ENCODE data around the gene CDH5. TPM values are rescaled to one million over a fixed set of nuclear protein-coding genes. Genes with fewer than 3 reads are reported as not detected.
"Not testable (repeated sequence)": the region's sequence is repeated elsewhere in the genome, so short reads cannot be mapped to it uniquely, and the experiment has no call there.

Gene CDH5
- total and polyA plus RNA-seq, 9 donors: 6.0 to 36.8 (median 13.4) TPM

DNA sequence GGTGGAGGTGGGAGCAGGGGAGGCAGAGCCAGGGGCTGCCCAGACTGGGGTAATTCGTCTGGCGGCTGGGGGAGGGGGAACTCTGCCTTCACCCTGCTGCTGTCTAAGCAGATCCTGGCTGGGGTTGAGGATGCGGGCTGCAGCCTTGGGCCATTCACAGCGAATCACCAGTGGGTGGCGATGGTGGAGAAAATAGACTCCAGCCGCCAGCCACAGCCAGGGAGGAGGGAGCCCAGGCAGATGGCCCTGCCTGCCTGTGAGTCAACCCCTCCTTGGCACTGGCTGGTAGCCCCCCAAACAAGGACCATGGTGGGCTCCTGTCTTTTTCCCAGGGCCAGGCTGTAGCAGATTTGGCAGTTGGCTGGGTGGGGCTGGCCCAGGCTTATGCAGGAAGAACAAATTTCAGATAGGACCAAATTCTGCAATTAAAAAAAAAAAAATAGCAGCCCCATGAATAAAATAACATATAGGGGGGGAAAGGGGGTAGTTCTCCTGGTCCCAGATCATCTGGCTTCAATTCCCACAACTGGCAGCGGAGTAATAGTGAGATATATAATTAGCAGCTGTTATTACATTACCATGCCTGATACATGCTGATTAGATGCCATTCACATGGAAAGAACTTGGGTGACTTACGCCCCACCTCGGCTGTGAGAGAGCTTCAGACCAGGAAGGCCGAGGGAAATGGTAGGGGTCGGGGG lies 41.5 kb upstream of the CDH5 start:
- Histone ChIP-seq H3K27ac (no peak overlapping the region), H3K4me1 (ENCODE audit: insufficient read depth) (peaks cover 4% of the 10 kb centered on the region), H3K27me3 (no peaks in the 10 kb centered on the region), H3K4me3 (no peak overlapping the region), H3K9me3 (no peaks in the 10 kb centered on the region), H3K36me3 (no peaks in the 10 kb centered on the region)
- no peak for DNase-seq
- intact Hi-C loops (cut with DNase I): no loop called here
- TF ChIP-seq, protein P1, sequence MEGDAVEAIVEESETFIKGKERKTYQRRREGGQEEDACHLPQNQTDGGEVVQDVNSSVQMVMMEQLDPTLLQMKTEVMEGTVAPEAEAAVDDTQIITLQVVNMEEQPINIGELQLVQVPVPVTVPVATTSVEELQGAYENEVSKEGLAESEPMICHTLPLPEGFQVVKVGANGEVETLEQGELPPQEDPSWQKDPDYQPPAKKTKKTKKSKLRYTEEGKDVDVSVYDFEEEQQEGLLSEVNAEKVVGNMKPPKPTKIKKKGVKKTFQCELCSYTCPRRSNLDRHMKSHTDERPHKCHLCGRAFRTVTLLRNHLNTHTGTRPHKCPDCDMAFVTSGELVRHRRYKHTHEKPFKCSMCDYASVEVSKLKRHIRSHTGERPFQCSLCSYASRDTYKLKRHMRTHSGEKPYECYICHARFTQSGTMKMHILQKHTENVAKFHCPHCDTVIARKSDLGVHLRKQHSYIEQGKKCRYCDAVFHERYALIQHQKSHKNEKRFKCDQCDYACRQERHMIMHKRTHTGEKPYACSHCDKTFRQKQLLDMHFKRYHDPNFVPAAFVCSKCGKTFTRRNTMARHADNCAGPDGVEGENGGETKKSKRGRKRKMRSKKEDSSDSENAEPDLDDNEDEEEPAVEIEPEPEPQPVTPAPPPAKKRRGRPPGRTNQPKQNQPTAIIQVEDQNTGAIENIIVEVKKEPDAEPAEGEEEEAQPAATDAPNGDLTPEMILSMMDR (IDR thresholded peaks at IDR 0.05): no peak
- TF ChIP-seq EP300 (IDR thresholded peaks at IDR 0.05) (no peak), POLR2A (IDR thresholded peaks at IDR 0.05) (no peak)
- 87 to 91% (median 90%) methylated on average over 11 of the region's 11 CpGs for WGBS, 3 donors

DNA sequence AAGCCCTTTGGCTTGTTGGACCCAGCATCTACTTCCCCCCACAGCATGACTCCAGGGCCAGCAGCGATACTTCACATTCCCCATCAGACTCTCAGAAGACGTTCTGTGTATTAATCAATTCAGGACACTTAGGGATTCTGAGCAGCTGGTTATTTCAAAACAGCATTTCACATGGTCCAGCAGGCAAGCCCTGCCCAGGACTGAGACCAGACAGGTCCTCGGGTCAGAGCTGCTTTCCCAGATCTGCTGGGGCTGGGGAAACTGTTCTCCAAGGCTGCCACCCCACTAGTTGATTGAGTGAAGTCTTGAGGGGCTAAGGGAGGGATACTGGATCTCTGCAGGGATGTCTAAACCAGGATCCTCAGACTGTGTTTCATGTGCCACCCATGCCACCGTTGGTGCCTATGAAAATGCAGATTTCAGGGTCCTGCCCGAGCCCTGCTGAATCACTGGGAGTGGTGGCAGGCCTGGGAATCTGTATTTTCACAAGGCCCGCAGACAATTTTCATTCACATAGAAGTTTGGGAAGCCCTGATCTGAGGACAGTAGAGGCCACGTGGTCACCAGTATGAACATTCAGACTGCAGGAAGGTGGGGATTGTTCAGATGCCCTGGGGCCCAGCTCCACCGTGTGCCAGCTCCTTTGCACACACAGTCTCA lies 40.6 kb upstream of the CDH5 start:
- no peak overlapping the region for H3K4me3 ChIP-seq
- WGBS, 3 donors: 67 to 78% (median 69%) methylated on average over 8 of the region's 8 CpGs
- H3K36me3 ChIP-seq: no peaks in the 10 kb centered on the region
- H3K9me3 ChIP-seq: no peaks in the 10 kb centered on the region
- H3K4me1 ChIP-seq (ENCODE audit: insufficient read depth): peaks cover 4% of the 10 kb centered on the region
- intact Hi-C loops (cut with DNase I): no loop called here
- no peak for TF ChIP-seq EP300 (IDR thresholded peaks at IDR 0.05)
- TF ChIP-seq POLR2A (IDR thresholded peaks at IDR 0.05): no peak
- TF ChIP-seq, protein P1 (IDR thresholded peaks at IDR 0.05): no peak
- no peak overlapping the region for H3K27ac ChIP-seq
- DNase-seq: no peak
- no peaks in the 10 kb centered on the region for H3K27me3 ChIP-seq

DNA sequence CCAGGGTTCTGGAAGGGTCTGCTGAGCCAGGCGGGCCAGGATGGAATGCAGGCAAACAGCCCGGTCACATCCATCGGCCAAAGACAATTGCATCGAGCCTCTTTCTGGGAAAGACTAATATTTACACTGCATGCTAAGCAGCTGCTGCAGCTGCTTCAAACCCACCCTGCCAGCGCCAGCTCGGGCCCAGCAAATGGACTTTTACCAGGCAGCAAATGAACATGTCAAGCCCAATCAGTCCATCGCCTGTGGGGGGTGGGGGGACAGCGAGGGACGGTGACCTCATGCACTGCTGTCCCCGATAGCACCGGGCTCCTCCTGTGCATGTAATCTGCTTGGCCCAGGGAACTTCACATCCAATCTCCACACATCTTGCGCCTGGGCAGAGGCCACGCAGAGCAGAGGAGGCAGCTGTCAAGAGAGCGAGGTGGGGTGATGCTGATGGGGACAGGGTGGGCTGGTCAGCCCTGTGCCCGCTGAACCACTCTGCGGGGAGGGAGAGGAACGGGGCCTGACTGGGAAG lies 39.4 kb upstream of the CDH5 start:
- H3K4me1 ChIP-seq (ENCODE audit: insufficient read depth): peaks cover 4% of the 10 kb centered on the region
- H3K27ac ChIP-seq: no peak overlapping the region
- no peak for DNase-seq
- no peaks in the 10 kb centered on the region for H3K36me3 ChIP-seq
- WGBS, 3 donors: 50 to 51% (median 51%) methylated on average over 17 of the region's 17 CpGs
- no peaks in the 10 kb centered on the region for H3K9me3 ChIP-seq
- no peak for TF ChIP-seq POLR2A (IDR thresholded peaks at IDR 0.05)
- TF ChIP-seq EP300 (IDR thresholded peaks at IDR 0.05): no peak
- TF ChIP-seq, protein P1 (IDR thresholded peaks at IDR 0.05): no peak
- H3K4me3 ChIP-seq: no peak overlapping the region
- intact Hi-C loops (cut with DNase I): no loop called here
- H3K27me3 ChIP-seq: no peaks in the 10 kb centered on the region

DNA sequence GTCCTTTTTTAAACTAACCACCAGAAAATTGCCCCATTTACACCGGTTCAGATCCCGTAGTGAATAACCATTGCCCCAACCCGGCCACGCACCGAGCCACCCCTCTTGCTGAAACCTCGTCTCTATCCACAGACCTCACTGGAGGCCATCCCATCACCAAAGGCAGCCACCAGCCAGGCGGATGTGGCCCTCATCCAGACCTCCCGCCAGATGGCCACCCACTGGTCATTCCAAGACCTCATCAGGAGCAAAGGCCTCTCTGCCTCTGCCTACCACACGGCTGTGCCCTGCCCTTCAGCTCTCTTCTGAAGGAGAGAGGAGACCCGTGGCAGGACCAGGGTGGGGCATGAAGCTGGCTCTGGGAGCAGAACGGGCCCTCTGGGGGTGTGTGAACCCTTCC lies 38.2 kb upstream of the CDH5 start:
- Histone ChIP-seq H3K4me1 (ENCODE audit: insufficient read depth) (peaks cover 4% of the 10 kb centered on the region), H3K4me3 (no peak overlapping the region), H3K27me3 (no peaks in the 10 kb centered on the region), H3K27ac (no peak overlapping the region), H3K9me3 (no peaks in the 10 kb centered on the region), H3K36me3 (no peaks in the 10 kb centered on the region)
- DNase-seq: no peak
- WGBS, 3 donors: 93% methylated on average over 11 of the region's 11 CpGs
- TF ChIP-seq EP300 (IDR thresholded peaks at IDR 0.05): no peak
- TF ChIP-seq POLR2A (IDR thresholded peaks at IDR 0.05): no peak
- TF ChIP-seq, protein P1 (IDR thresholded peaks at IDR 0.05): no peak
- intact Hi-C loops (cut with DNase I): no loop called here

DNA sequence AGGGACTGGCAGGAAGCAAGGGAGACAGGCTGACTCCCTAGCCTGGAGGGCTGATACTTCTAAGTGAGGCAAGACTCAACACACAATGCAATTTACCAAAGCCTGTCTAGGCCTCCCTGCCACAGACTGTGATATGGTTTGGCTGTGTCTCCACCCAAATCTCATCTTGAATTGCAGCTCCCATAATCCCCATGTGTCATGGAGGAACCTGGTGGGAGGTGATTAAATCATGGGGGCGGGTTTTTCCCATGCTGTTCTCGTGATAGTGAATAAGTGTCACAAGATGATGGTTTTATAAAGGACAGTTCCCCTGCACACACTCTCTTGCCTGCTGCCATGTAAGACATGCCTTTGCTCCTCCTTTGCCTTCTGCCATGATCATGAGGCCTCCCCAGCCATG lies 35.0 kb upstream of the CDH5 start:
- WGBS, 3 donors: 92 to 98% (median 96%) methylated on average over 2 of the region's 2 CpGs
- H3K4me3 ChIP-seq; intact Hi-C loops (cut with DNase I); H3K4me1 ChIP-seq (ENCODE audit: insufficient read depth); DNase-seq; H3K36me3 ChIP-seq; H3K9me3 ChIP-seq; H3K27me3 ChIP-seq; H3K27ac ChIP-seq: not testable (repeated sequence)
